SK-N-SH treated with all-trans-retinoic acid at 6 μM for 48 hours (cell line): Measurements from ENCODE around the gene KIF26A.

ENCODE experiments used
- ARNTL ChIP-seq: fragments of 450-650 bp; formaldehyde crosslinking; IDR thresholded peaks from 2 replicates; pipeline ENCODE4 v1.5.0; 2020; ENCODE audit warnings: low read depth, mild to moderate bottlenecking, moderate library complexity, borderline replicate concordance
- BACH2 ChIP-seq: fragments of 250-450 bp; sonication (Bioruptor Pico); IDR thresholded peaks from 2 replicates; pipeline ENCODE4 v1.9.0; 2021; ENCODE audit warnings: mild to moderate bottlenecking, borderline replicate concordance
- OSR1 ChIP-seq: fragments of 250-450 bp; sonication (Bioruptor Pico); IDR thresholded peaks from 2 replicates; pipeline ENCODE4 v1.8.0; 2022; ENCODE audit warnings: moderate library complexity, mild to moderate bottlenecking, inconsistent platforms
- PPARA ChIP-seq: fragments of 250-450 bp; sonication (Bioruptor Pico); IDR thresholded peaks from 2 replicates; pipeline ENCODE4 v1.5.0; 2020; ENCODE audit warnings: mild to moderate bottlenecking, borderline replicate concordance
- ZFP3 ChIP-seq: fragments of 250-450 bp; sonication (Bioruptor Pico); IDR thresholded peaks from 2 replicates; pipeline ENCODE4 v1.5.0; 2020; ENCODE audit warnings: mild to moderate bottlenecking, moderate library complexity
- ZFP30 ChIP-seq: fragments of 450-650 bp; formaldehyde crosslinking; IDR thresholded peaks from 2 replicates; pipeline ENCODE4 v1.5.0; 2022; ENCODE audit warnings: mild to moderate bottlenecking, moderate library complexity
- ZNF565 ChIP-seq: fragments of 450-650 bp; formaldehyde crosslinking; conservative IDR thresholded peaks from 2 replicates; pipeline ENCODE4 v1.5.0; 2020; ENCODE audit warnings: low read depth, mild to moderate bottlenecking, moderate library complexity
- ZNF8 ChIP-seq: fragments of 450-650 bp; formaldehyde crosslinking; IDR thresholded peaks from 2 replicates; pipeline ENCODE4 v1.5.0; 2020; ENCODE audit warnings: mild to moderate bottlenecking, moderate library complexity
- TF ChIP-seq, protein P1 (sequence below): fragments of 250-450 bp; sonication (Bioruptor Pico); IDR thresholded peaks from 2 replicates; pipeline ENCODE4 v1.5.1; 2020; ENCODE audit warnings: low read depth, mild to moderate bottlenecking, moderate library complexity
- TF ChIP-seq, protein P2 (sequence below): fragments of 250-450 bp; sonication (Bioruptor Pico); IDR thresholded peaks from 2 replicates; pipeline ENCODE4 v1.8.0; 2020; ENCODE audit warnings: mild to moderate bottlenecking, moderate library complexity, borderline replicate concordance
- TF ChIP-seq, protein P3 (sequence below): fragments of 250-450 bp; sonication (Bioruptor Pico); IDR thresholded peaks from 2 replicates; pipeline ENCODE4 v1.5.0; 2020; ENCODE audit warnings: mild to moderate bottlenecking, moderate library complexity

DNA sequence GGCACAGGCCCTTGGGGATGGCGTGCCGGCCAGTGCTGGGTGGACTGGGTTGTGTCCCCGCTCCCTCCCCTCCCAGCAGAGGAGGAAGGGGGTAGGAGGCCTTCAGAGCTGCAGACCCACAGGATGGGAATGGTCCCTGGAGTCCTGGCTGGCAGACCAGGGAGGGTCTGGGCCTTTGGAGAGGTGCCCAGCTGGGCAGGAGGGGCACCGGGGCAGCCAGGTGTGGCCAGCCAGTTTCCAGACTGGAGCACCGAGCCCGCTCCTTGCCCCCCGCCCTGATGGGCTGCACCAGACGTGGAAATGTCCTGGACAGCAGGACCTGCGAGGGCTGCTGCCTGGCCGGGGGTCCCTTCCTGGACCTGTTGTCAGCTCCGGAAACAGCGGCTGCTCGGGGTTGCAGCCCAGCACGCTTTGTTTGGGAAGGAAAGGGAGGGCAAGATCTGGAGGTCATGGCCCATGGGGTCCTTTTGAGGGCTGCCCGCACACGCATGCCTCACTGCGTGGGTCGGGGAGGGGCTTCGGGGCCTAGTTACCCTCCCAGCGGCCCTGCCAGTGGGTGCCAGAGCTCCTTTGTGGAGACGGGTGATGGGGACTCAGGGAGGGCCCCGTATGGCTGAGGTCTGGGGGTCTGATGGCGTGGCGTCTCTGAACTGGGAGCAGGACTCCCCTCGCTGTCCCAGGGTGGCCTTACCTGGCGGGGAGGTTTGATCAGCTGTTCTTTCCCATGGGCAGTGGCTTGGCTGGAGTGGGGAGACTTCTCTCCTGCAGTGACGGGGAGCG, 9.1 kb downstream of the KIF26A start:
- TF ChIP-seq ZNF565 (CRISPR knock-in tag) (no peak), ARNTL (CRISPR knock-in tag) (no peak), ZNF8 (CRISPR knock-in tag) (no peak), BACH2 (CRISPR knock-in tag) (no peak), ZFP30 (CRISPR knock-in tag) (no peak), ZFP3 (no peak), OSR1 (CRISPR knock-in tag) (no peak), PPARA (CRISPR knock-in tag) (no peak)
- TF ChIP-seq, protein P1, sequence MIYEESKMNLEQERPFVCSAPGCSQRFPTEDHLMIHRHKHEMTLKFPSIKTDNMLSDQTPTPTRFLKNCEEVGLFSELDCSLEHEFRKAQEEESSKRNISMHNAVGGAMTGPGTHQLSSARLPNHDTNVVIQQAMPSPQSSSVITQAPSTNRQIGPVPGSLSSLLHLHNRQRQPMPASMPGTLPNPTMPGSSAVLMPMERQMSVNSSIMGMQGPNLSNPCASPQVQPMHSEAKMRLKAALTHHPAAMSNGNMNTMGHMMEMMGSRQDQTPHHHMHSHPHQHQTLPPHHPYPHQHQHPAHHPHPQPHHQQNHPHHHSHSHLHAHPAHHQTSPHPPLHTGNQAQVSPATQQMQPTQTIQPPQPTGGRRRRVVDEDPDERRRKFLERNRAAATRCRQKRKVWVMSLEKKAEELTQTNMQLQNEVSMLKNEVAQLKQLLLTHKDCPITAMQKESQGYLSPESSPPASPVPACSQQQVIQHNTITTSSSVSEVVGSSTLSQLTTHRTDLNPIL (CRISPR knock-in tag): no peak
- TF ChIP-seq, protein P2, sequence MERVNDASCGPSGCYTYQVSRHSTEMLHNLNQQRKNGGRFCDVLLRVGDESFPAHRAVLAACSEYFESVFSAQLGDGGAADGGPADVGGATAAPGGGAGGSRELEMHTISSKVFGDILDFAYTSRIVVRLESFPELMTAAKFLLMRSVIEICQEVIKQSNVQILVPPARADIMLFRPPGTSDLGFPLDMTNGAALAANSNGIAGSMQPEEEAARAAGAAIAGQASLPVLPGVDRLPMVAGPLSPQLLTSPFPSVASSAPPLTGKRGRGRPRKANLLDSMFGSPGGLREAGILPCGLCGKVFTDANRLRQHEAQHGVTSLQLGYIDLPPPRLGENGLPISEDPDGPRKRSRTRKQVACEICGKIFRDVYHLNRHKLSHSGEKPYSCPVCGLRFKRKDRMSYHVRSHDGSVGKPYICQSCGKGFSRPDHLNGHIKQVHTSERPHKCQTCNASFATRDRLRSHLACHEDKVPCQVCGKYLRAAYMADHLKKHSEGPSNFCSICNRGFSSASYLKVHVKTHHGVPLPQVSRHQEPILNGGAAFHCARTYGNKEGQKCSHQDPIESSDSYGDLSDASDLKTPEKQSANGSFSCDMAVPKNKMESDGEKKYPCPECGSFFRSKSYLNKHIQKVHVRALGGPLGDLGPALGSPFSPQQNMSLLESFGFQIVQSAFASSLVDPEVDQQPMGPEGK (CRISPR knock-in tag): no peak
- TF ChIP-seq, protein P3, sequence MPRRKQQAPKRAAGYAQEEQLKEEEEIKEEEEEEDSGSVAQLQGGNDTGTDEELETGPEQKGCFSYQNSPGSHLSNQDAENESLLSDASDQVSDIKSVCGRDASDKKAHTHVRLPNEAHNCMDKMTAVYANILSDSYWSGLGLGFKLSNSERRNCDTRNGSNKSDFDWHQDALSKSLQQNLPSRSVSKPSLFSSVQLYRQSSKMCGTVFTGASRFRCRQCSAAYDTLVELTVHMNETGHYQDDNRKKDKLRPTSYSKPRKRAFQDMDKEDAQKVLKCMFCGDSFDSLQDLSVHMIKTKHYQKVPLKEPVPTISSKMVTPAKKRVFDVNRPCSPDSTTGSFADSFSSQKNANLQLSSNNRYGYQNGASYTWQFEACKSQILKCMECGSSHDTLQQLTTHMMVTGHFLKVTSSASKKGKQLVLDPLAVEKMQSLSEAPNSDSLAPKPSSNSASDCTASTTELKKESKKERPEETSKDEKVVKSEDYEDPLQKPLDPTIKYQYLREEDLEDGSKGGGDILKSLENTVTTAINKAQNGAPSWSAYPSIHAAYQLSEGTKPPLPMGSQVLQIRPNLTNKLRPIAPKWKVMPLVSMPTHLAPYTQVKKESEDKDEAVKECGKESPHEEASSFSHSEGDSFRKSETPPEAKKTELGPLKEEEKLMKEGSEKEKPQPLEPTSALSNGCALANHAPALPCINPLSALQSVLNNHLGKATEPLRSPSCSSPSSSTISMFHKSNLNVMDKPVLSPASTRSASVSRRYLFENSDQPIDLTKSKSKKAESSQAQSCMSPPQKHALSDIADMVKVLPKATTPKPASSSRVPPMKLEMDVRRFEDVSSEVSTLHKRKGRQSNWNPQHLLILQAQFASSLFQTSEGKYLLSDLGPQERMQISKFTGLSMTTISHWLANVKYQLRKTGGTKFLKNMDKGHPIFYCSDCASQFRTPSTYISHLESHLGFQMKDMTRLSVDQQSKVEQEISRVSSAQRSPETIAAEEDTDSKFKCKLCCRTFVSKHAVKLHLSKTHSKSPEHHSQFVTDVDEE (CRISPR knock-in tag): no peak
